ENCODE results near the gene DNAAF9.

The DNAAF9 gene

DNA sequence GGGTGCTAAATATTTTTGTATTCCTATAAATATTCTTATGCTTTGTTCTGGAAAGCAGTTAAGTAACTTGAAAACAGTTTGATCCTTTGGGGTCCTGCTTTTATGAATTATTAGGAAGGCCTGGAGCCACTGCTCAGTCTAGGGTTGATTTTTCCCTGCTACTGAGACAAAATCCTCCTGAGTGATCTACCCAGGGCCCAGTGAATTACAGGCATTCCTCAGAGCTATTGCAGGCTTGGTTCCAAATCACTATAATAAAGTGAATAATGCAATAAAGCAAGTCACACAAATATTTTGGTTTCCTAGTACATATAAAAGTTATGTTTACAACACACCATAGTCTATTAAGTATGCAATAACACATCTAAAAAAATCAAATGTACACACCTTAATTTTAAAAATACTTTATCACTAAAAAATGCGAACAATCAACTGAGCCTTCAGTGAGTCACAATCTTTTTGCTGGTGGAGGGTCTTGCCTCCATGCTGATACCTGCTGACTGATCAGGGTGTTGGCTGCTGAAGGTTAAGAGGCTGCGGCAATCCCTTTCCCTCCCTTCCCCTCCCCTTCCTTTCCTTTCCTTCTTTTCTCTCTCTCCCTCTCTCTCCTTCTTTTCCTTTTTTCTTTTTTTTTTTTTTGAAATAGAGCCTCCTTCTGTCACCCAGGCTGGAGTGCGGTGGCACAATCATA, 43.0 kb downstream of the DNAAF9 start:
- DNase-seq, result no peak

GRCh38 chr20:3360752-3361151, 46.7 kb downstream of the DNAAF9 start:
- DNase-seq, result no peak

DNA sequence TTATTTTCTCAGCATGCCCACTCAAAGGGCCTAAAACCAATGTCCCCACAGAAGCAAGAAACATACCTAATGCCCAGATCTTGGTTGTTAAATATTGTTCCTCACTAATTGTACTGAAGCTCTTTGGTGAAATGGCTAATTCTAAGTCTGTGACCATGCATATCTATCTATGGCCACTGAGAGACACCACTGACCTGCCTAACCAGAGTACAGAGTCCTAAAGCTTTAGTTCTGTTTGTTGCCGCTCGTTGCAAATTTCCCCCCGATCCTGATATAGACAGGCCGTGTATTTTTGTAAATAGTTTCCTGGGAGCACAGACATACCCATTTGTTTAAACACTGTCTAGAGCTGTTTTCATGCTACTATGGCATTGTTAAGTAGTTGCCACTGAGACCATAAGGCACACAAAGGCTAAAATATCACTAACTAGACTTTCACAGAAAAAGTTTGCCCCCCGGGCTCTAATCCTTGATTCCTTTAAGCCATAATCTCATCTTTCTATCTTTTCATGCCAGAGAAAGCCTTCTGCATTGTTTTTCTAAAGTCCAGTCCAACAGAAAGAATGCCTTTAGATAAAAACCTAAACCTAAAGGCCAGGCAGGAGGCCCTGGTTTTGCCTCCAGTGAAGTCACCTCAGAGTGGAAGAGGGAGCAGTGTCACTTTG, 48.7 kb downstream of the DNAAF9 start:
- DNase-seq, result no peak

Measured in CD4-positive, alpha-beta T cell treated with Interleukin-21 for 1 hour (primary cell).